Esophagus muscularis mucosa (tissue), 3 donors: ENCODE results near the gene ZNF784.

Experiments used
- CTCF ChIP-seq, 3 experiments: fragments of 200-600 bp in 2 of 3; fragments of 450-650 bp in 1 of 3; sonication (generic) in 2 of 3; IDR thresholded peaks; one replicate each; pipeline ENCODE4 v1.5.1; 2017 to 2019; ENCODE audit warnings: antibody characterized with exemption in 3 of 3, mild to moderate bottlenecking in 2 of 3, moderate library complexity in 1 of 3
- POLR2A ChIP-seq: fragments of 450-650 bp; IDR thresholded peaks from one replicate; pipeline ENCODE4 v1.6.1; 2017; ENCODE audit warnings: antibody characterized with exemption, moderate library complexity, mild to moderate bottlenecking, low read depth
- POLR2AphosphoS5 ChIP-seq, 2 donors: sonication (generic); formaldehyde crosslinking; IDR thresholded peaks; one replicate each; pipeline ENCODE4 v1.6.1; 2017; ENCODE audit warnings: antibody characterized with exemption in 2 of 2

GRCh38 chr19:55586976-55587668 is 37.2 kb downstream of the ZNF784 start:
- TF ChIP-seq POLR2AphosphoS5 (IDR thresholded peaks at IDR 0.05) (peak in 1 of 2 donors; percentile 45), CTCF (IDR thresholded peaks at IDR 0.05) (no peak), POLR2A (no peak)
